ENCODE measurements around the gene NPC2.

Gene NPC2

GRCh38 chr14:74516451-74517160 lies 23.5 kb upstream of the NPC2 start:
- CTCF ChIA-PET = interaction anchor here (0.6 kb wide), 1 partner anchor 362 kb away, joined by 3 read pairs; no protein-coding TSS in a partner anchor
- DNase-seq (ENCODE audit: extremely low spot score) = no peak
- POLR2A ChIA-PET = no interaction called here
- no peak for TF ChIP-seq PKNOX1 (IDR thresholded peaks at IDR 0.05)
- no peak for TF ChIP-seq L3MBTL2 (conservative IDR thresholded peaks at IDR 0.05)
- TF ChIP-seq BHLHE40 (IDR thresholded peaks at IDR 0.05; ENCODE audit: borderline replicate concordance) = no peak
- TF ChIP-seq LEF1 (IDR thresholded peaks at IDR 0.05; ENCODE audit: borderline replicate concordance) = no peak
- TF ChIP-seq FOXM1 (IDR thresholded peaks at IDR 0.05; ENCODE audit: borderline replicate concordance) = no peak
- TF ChIP-seq SUZ12 (IDR thresholded peaks at IDR 0.05) = no peak

- POLR2A ChIA-PET = no interaction called here
- no peak for TF ChIP-seq TARDBP (IDR thresholded peaks at IDR 0.05)
- TF ChIP-seq LEF1 (IDR thresholded peaks at IDR 0.05; ENCODE audit: borderline replicate concordance) = no peak
- TF ChIP-seq HDGF (IDR thresholded peaks at IDR 0.05; ENCODE audit: borderline replicate concordance) = no peak
- TF ChIP-seq ELF4 (IDR thresholded peaks at IDR 0.05) = no peak
- no peak for TF ChIP-seq PKNOX1 (IDR thresholded peaks at IDR 0.05)
- no peak for TF ChIP-seq FOXA1 (IDR thresholded peaks at IDR 0.05)
- TF ChIP-seq ARNT (IDR thresholded peaks at IDR 0.05) = no peak
- no peak for TF ChIP-seq SUZ12 (IDR thresholded peaks at IDR 0.05)
- no peak for TF ChIP-seq NFRKB (IDR thresholded peaks at IDR 0.05)
- no peak for TF ChIP-seq ZNF384 (IDR thresholded peaks at IDR 0.05)
- TF ChIP-seq L3MBTL2 (conservative IDR thresholded peaks at IDR 0.05) = no peak
- TF ChIP-seq CTBP1 (IDR thresholded peaks at IDR 0.05; ENCODE audit: borderline replicate concordance) = no peak
- TF ChIP-seq BHLHE40 (IDR thresholded peaks at IDR 0.05; ENCODE audit: borderline replicate concordance) = no peak
- no peak for TF ChIP-seq FOXK2 (IDR thresholded peaks at IDR 0.05)
- TF ChIP-seq FOXM1 (IDR thresholded peaks at IDR 0.05; ENCODE audit: borderline replicate concordance) = no peak
- no peak for DNase-seq (ENCODE audit: extremely low spot score)
- CTCF ChIA-PET = no interaction called here
These were observed 22.8 kb upstream of the NPC2 start for GRCh38 chr14:74515891-74516412.

- no peak for TF ChIP-seq ZNF384 (IDR thresholded peaks at IDR 0.05)
- no peak for TF ChIP-seq LEF1 (IDR thresholded peaks at IDR 0.05; ENCODE audit: borderline replicate concordance)
- no peak for TF ChIP-seq NFRKB (IDR thresholded peaks at IDR 0.05)
- TF ChIP-seq BHLHE40 (IDR thresholded peaks at IDR 0.05; ENCODE audit: borderline replicate concordance) = no peak
- CTCF ChIA-PET = interaction anchor here (0.6 kb wide), 1 partner anchor 114 kb away, joined by 3 read pairs; no protein-coding TSS in a partner anchor
- POLR2A ChIA-PET = no interaction called here
- no peak for DNase-seq (ENCODE audit: extremely low spot score)
These were observed 21.4 kb upstream of the NPC2 start for GRCh38 chr14:74514471-74514941.

GRCh38 chr14:74511966-74512830 lies 19.1 kb upstream of the NPC2 start:
- no peak for TF ChIP-seq ELF4 (IDR thresholded peaks at IDR 0.05)
- no peak for TF ChIP-seq LEF1 (IDR thresholded peaks at IDR 0.05; ENCODE audit: borderline replicate concordance)
- no peak for TF ChIP-seq BHLHE40 (IDR thresholded peaks at IDR 0.05; ENCODE audit: borderline replicate concordance)
- POLR2A ChIA-PET = no interaction called here
- CTCF ChIA-PET = interaction anchor here (1.9 kb wide), 1 partner anchor 12 kb away, joined by 6 read pairs; no protein-coding TSS in a partner anchor
- no peak for DNase-seq (ENCODE audit: extremely low spot score)

GRCh38 chr14:74510959-74511409 lies 17.9 kb upstream of the NPC2 start:
- DNase-seq (ENCODE audit: extremely low spot score) = no peak
- TF ChIP-seq ZNF384 (IDR thresholded peaks at IDR 0.05) (no peak), FOXK2 (IDR thresholded peaks at IDR 0.05) (no peak), SUZ12 (IDR thresholded peaks at IDR 0.05) (no peak), FOXA1 (IDR thresholded peaks at IDR 0.05) (no peak), NFRKB (IDR thresholded peaks at IDR 0.05) (no peak), SP1 (IDR thresholded peaks at IDR 0.05) (no peak), ARNT (IDR thresholded peaks at IDR 0.05) (no peak), TARDBP (IDR thresholded peaks at IDR 0.05) (no peak), L3MBTL2 (conservative IDR thresholded peaks at IDR 0.05) (no peak), PKNOX1 (IDR thresholded peaks at IDR 0.05) (no peak), BHLHE40 (IDR thresholded peaks at IDR 0.05; ENCODE audit: borderline replicate concordance) (no peak), FOXM1 (IDR thresholded peaks at IDR 0.05; ENCODE audit: borderline replicate concordance) (no peak), LEF1 (IDR thresholded peaks at IDR 0.05; ENCODE audit: borderline replicate concordance) (no peak), CTBP1 (IDR thresholded peaks at IDR 0.05; ENCODE audit: borderline replicate concordance) (no peak), HDGF (IDR thresholded peaks at IDR 0.05; ENCODE audit: borderline replicate concordance) (no peak), ELF4 (IDR thresholded peaks at IDR 0.05) (no peak)
- POLR2A ChIA-PET = no interaction called here
- CTCF ChIA-PET = no interaction called here

All from HEK293T (cell line).